HepG2 (cell line): ENCODE results near the gene MAGIX. TPM values are rescaled to one million over a fixed set of nuclear protein-coding genes. Genes with fewer than 3 reads are reported as not detected.

Experiments used
- ATAC-seq: fragments of 200-7000 bp; cut with Tn5 transposase; 3 replicates; pipeline ENCODE4 v1.9.1; 2020; ENCODE audit warnings: mild to moderate bottlenecking, moderate library complexity
- BruUV-seq: library from RNA; stranded (reverse); fragments of 400-500 nt; replicated peaks from 2 replicates; lab custom pipeline; 2021; lab: Mats Ljungman, UMichigan
- CTCF ChIA-PET: fragments of 300-600 bp; formaldehyde crosslinking; extraction: SDS; loops from one replicate; lab custom pipeline; 2021; ENCODE audit warnings: low total read pairs, inconsistent platforms, low intra/inter-chr PET ratio; lab: Yijun Ruan, JAX
- POLR2A ChIA-PET: fragments of 350-600 bp; sonication (Branson Sonifier 250); formaldehyde crosslinking; loops from one replicate; lab custom pipeline; 2020; ENCODE audit warnings: antibody characterized with exemption, inconsistent platforms; lab: Yijun Ruan, JAX
- DNase-seq: peaks from one replicate; pipeline ENCODE4 v3.0.0-alpha.2; 2015; ENCODE audit warnings: low spot score
- FAIRE-seq: peaks from 3 replicates; lab custom pipeline; 2011; peaks lifted over from hg19 to GRCh38; lab: Jason Lieb, UNC
- H2AFZ ChIP-seq: one replicate; pipeline ENCODE4 v1.6.1; 2011; ENCODE audit warnings: low read length, inconsistent platforms
- H3K27ac ChIP-seq: fragments of 300-600 bp; 3 replicates; pipeline ENCODE4 v1.8.0; 2011; ENCODE audit warnings: mixed run types, mild to moderate bottlenecking, mixed read lengths, low read length, inconsistent platforms; ENCODE audit not compliant: insufficient read depth; ENCODE audit errors: extremely low read length
- H3K27me3 ChIP-seq, 2 experiments: fragments of 200-600 bp in 1 of 2; 2 replicates in 1 of 2; 3 replicates in 1 of 2; pipeline versions ENCODE4 v1.6.0 to v1.8.0; 2011; ENCODE audit warnings: low read length in 2 of 2, mild to moderate bottlenecking in 2 of 2, moderate library complexity in 2 of 2, inconsistent platforms in 1 of 2; ENCODE audit not compliant: insufficient read depth in 2 of 2, control insufficient read depth in 1 of 2
- H3K36me3 ChIP-seq, 2 experiments: fragments of 200-600 bp in 1 of 2; replicated peaks in 1 of 2; 2 replicates in 1 of 2; 3 replicates in 1 of 2; pipeline versions ENCODE4 v1.5.1 to v1.8.0; 2011; ENCODE audit warnings: low read length in 2 of 2, inconsistent platforms in 1 of 2; ENCODE audit not compliant: insufficient read depth in 2 of 2, control insufficient read depth in 1 of 2
- H3K4me1 ChIP-seq: 2 replicates; pipeline ENCODE4 v1.5.1; 2012; ENCODE audit warnings: low read length, inconsistent platforms; ENCODE audit not compliant: insufficient read depth
- H3K4me2 ChIP-seq: 2 replicates; pipeline ENCODE4 v1.6.0; 2011; ENCODE audit warnings: low read depth, low read length, inconsistent platforms
- H3K4me3 ChIP-seq, 3 experiments: fragments of 200-600 bp in 1 of 3; sonication (generic), shearing (Covaris generic) in 1 of 3; replicated peaks in 1 of 3; 2 replicates each; pipeline ENCODE4 v1.5.1; 2011 to 2016; ENCODE audit warnings: low read length in 3 of 3, inconsistent platforms in 2 of 3, low read depth in 2 of 3, mild to moderate bottlenecking in 2 of 3, control low read depth in 1 of 3, mixed read lengths in 1 of 3; ENCODE audit not compliant: insufficient read depth in 1 of 3
- H3K79me2 ChIP-seq: one replicate; pipeline ENCODE4 v1.6.1; 2011; ENCODE audit warnings: low read length, inconsistent platforms; ENCODE audit not compliant: insufficient read depth
- H3K9ac ChIP-seq: 2 replicates; pipeline ENCODE4 v1.6.0; 2011; ENCODE audit warnings: mild to moderate bottlenecking, low read depth, low read length, inconsistent platforms; ENCODE audit not compliant: insufficient read depth
- H3K9me3 ChIP-seq: 2 replicates; pipeline ENCODE4 v1.5.1; 2012; ENCODE audit warnings: mild to moderate bottlenecking, low read length
- H4K20me1 ChIP-seq: 2 replicates; pipeline ENCODE4 v1.6.0; 2011; ENCODE audit warnings: inconsistent platforms, mild to moderate bottlenecking, low read length, moderate library complexity; ENCODE audit not compliant: insufficient read depth
- MAFF ChIP-seq: IDR thresholded peaks from 2 replicates; pipeline ENCODE4 v1.6.1; 2011; ENCODE audit warnings: low read depth, low read length, improper control_type of control experiment
- NFYC ChIP-seq: IDR thresholded peaks from 2 replicates; pipeline ENCODE4 v1.6.1; 2016; ENCODE audit warnings: missing genetic modification reagents, missing compliant biosample characterization
- SMARCC2 ChIP-seq: fragments of 450-650 bp; IDR thresholded peaks from 2 replicates; pipeline ENCODE4 v1.6.1; 2017; ENCODE audit warnings: antibody characterized with exemption, mild to moderate bottlenecking
- ZBTB21 ChIP-seq: sonication (generic); formaldehyde crosslinking; IDR thresholded peaks from 2 replicates; pipeline ENCODE4 v1.4.0; 2020; ENCODE audit warnings: missing genetic modification reagents
- ZFP36 ChIP-seq: fragments of 150-350 bp; IDR thresholded peaks from 2 replicates; pipeline ENCODE4 v1.6.1; 2018; ENCODE audit warnings: borderline replicate concordance, low read length, low read depth; ENCODE audit not compliant: partially characterized antibody
- ZFP82 ChIP-seq: sonication (generic); formaldehyde crosslinking; IDR thresholded peaks from 2 replicates; pipeline ENCODE4 v1.5.1; 2020; ENCODE audit warnings: mild to moderate bottlenecking, missing genetic modification reagents, borderline replicate concordance
- ZMAT3 ChIP-seq: sonication (generic); formaldehyde crosslinking; conservative IDR thresholded peaks from 2 replicates; pipeline ENCODE4 v1.7.0; 2021; ENCODE audit warnings: missing genetic modification reagents
- ZNF7 ChIP-seq: IDR thresholded peaks from 2 replicates; pipeline ENCODE4 v1.6.1; 2016; ENCODE audit warnings: missing biosample characterization, missing genetic modification reagents
- WGBS: methylation state at CpG from one replicate; pipeline ENCODE4 v1.1.6; 2017; ENCODE audit warnings: low lambda C conversion rate; 5-methylcytosine and 5-hydroxymethylcytosine counted together
- in situ Hi-C: cut with HindIII; loops from 2 replicates; pipeline ENCODE4 v1.10.0; 2017; ENCODE audit warnings: low pct_unique_long_range_greater_than_20kb; ENCODE audit not compliant: extremely low pct_ligation_motif_present
- intact Hi-C: fragments of 100-400 bp; cut with micrococcal nuclease; formaldehyde crosslinking; loops from one replicate; pipeline ENCODE4 v1.10.0; 2022; ENCODE audit not compliant: unreplicated experiment
- polyA plus RNA-seq, 8 experiments: library from polyadenylated mRNA; depleted of rRNA in 3 of 8; stranded (reverse) in 7 of 8; unstranded in 1 of 8; fragments of >200 nt; fragmentation: Illumina TruSeq in 4 of 8; extraction: Trizol in 4 of 8; gene quantifications; 2 replicates each; pipeline versions ENCODE4 v1.2.1 to v1.2.3, GENCODE V29; 2011 to 2016; ENCODE audit warnings: low read depth in 4 of 8, missing spikeins in 1 of 8, mixed read lengths in 1 of 8; ENCODE audit not compliant: insufficient read depth in 1 of 8
- total RNA-seq, 5 experiments: library from RNA; depleted of rRNA; stranded (reverse); fragments of >200 nt; fragmentation: Illumina TruSeq; extraction: Trizol; gene quantifications; 2 replicates each; pipeline ENCODE4 v1.2.3, GENCODE V29; 2016; ENCODE audit warnings: low read depth in 1 of 5
- TF ChIP-seq, protein P1 (sequence below): sonication (generic); formaldehyde crosslinking; conservative IDR thresholded peaks from 2 replicates; pipeline ENCODE4 v1.8.0; 2022; ENCODE audit warnings: mild to moderate bottlenecking, moderate library complexity, missing genetic modification reagents
- TF ChIP-seq, protein P2 (sequence below): sonication (generic); formaldehyde crosslinking; IDR thresholded peaks from 2 replicates; pipeline ENCODE4 v1.5.0; 2020; ENCODE audit warnings: mild to moderate bottlenecking, missing genetic modification reagents, moderate library complexity

The MAGIX gene
- total and polyA plus RNA-seq, 2 of the 13 experiments (the other 11 are each of a cell fraction or from before 2014, with no cell fraction given), result 0.63 to 1.2 TPM

DNA sequence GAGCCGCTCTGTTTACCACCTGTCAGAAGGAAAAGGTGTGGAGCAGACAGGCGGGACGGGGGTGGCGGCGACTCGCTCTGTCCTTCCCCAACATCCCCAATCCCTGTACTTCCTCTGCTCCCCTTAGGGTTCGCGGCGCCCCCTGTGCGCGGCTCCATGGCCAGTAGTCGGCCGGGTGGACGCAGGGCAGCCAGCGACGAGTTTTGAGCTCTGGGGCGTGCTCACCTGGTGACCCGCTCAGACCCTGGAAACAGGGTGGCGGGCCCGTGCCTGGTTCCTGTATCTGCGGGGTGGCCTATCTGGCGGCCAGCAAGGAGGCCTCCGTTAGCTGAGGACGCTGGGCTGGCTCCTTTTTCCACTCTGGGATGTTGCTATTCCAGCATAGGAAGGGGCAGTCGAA is 5.4 kb upstream of the MAGIX start:
- no peak for FAIRE-seq
- no peak overlapping the region for H3K4me2 ChIP-seq
- CTCF ChIA-PET, result no interaction called here

More for the DNA sequence above, 5.4 kb upstream of the MAGIX start:
- Histone ChIP-seq H3K79me2 (no peaks in the 10 kb centered on the region), H4K20me1 (no peaks in the 10 kb centered on the region), H2AFZ (no peak overlapping the region), H3K4me1 (0 out of 2 replicates have a peak, but pooled peaks cover 6% of the 10 kb centered on the region), H3K9ac (no peak overlapping the region), H3K4me3 (no peak overlapping the region), H3K27ac (no peak overlapping the region), H3K9me3 (no peaks in the 10 kb centered on the region), H3K27me3 (no peaks in the 10 kb centered on the region), H3K36me3 (no peaks in the 10 kb centered on the region)
- WGBS, result 82% methylated on average over 16 of the region's 25 CpGs
- BruUV-seq, result no TSS peak
- TF ChIP-seq, protein P1, sequence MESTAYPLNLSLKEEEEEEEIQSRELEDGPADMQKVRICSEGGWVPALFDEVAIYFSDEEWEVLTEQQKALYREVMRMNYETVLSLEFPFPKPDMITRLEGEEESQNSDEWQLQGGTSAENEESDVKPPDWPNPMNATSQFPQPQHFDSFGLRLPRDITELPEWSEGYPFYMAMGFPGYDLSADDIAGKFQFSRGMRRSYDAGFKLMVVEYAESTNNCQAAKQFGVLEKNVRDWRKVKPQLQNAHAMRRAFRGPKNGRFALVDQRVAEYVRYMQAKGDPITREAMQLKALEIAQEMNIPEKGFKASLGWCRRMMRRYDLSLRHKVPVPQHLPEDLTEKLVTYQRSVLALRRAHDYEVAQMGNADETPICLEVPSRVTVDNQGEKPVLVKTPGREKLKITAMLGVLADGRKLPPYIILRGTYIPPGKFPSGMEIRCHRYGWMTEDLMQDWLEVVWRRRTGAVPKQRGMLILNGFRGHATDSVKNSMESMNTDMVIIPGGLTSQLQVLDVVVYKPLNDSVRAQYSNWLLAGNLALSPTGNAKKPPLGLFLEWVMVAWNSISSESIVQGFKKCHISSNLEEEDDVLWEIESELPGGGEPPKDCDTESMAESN, result no peak
- TF ChIP-seq NFYC (CRISPR knock-in tag) (no peak), ZFP82 (CRISPR knock-in tag) (no peak), SMARCC2 (no peak), ZBTB21 (CRISPR knock-in tag) (no peak), ZMAT3 (CRISPR knock-in tag) (no peak), ZFP36 (no peak), MAFF (no peak), ZNF7 (CRISPR knock-in tag) (no peak)
- TF ChIP-seq, protein P2, sequence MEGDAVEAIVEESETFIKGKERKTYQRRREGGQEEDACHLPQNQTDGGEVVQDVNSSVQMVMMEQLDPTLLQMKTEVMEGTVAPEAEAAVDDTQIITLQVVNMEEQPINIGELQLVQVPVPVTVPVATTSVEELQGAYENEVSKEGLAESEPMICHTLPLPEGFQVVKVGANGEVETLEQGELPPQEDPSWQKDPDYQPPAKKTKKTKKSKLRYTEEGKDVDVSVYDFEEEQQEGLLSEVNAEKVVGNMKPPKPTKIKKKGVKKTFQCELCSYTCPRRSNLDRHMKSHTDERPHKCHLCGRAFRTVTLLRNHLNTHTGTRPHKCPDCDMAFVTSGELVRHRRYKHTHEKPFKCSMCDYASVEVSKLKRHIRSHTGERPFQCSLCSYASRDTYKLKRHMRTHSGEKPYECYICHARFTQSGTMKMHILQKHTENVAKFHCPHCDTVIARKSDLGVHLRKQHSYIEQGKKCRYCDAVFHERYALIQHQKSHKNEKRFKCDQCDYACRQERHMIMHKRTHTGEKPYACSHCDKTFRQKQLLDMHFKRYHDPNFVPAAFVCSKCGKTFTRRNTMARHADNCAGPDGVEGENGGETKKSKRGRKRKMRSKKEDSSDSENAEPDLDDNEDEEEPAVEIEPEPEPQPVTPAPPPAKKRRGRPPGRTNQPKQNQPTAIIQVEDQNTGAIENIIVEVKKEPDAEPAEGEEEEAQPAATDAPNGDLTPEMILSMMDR, result no peak
- intact Hi-C loops, result no loop called here
- POLR2A ChIA-PET, result no interaction called here
- ATAC-seq, result no peak
- in situ Hi-C loops, result no loop called here
- DNase-seq, result no peak
